Limb (tissue), 2 donors: ENCODE results near the gene NME5.
"Not testable (repeated sequence)": the region's sequence is repeated elsewhere in the genome, so short reads cannot be mapped to it uniquely, and the experiment has no call there.

Experiments
- DNase-seq, 2 donors: peaks; one replicate each; pipeline ENCODE4 v3.0.0-alpha.2; 2016; ENCODE audit errors: extremely low spot score in 2 of 2

NME5 gene

GRCh38 chr5:138078006-138078643, 61.1 kb downstream of the NME5 start:
- no peak for DNase-seq

DNA sequence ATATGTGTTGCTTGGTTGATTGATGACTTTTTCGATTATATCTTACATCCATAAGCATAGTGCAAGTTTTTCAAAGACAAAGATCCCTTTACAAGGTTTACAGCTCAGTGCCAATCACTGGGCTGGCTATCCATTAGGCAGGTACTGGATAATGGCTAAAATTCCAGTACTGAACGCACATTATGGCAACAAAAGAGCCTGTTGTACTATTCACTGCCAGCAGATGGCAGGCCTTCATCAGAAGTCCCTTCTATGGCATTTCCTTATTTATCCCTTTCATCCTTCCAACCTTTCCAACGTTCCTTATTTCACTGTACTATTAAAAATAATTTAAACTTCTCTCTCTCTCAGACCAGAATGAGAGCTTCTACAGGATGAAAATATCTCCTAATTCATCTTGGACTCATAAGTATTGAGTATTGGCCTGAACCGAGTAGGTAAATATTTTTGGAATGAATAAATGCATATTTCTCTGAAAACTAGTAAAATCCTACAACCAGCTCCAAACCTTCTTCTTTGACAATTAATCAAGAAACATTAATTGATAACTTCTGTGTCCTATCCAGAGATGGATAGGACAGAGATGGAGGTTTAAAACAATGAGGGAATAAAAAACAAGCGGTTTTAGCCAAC, 62.0 kb downstream of the NME5 start:
- DNase-seq = peak; percentile 64 to 65

DNA sequence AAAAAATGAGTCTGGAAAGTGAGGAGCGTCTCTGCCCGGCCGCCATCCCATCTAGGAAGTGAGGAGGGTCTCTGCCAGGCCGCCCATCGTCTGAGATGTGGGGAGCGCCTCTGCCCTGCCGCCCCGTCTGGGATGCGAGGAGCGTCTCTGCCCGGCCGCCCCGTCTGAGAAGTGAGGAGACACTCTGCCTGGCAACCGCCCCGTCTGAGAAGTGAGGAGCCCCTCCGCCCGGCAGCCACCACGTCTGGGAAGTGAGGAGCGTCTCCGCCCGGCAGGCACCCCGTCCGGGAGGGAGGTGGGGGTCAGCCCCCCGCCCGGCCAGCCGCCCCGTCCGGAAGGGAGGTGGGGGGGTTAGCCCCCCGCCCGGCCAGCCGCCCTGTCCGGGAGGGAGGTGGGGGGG, 69.2 kb downstream of the NME5 start:
- not testable (repeated sequence) for DNase-seq

DNA sequence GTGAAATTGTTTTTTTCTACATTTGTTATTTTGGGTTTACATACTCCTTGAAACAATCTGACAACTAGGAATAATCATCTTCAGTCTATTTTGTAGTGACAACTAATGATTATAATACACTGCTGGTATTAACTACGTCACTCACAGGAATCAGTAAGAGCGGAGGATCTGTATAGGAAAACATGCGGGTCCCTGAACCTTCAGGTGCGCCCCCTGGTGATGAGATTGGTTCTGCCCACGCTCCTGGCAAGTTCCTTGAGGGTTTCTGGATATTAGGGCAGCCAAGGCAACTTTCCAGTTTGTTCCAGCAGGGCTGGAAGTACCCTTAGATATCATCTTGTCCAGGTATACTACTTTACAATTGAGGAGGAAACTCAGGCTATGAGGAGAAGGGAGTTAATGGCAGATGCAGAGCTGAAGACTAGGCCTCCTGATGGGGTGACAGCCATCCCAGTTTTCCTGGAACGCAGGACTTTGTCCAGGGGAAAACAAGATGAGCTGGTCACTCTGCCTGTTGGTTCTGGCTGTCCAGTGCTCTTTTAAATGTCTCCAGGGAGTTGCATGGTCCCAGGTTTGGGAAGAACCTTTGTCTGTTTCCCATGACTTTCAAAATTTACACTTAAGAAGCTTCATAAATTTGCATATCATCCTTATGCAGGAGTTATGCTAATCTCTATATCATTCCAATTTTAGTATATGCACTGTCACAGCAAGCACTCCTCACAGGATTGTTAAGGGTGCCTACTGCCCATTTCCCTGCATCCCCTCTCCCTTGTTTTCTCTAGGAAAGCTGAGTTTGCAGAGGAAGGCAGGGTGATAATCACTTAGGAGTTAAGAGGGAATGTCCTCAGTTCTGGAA, 70.3 kb downstream of the NME5 start:
- DNase-seq = peak in 1 of 2 donors; percentile 55

GRCh38 chr5:138067945-138068344, 71.3 kb downstream of the NME5 start:
- DNase-seq = no peak
